GOT3 (cell line): ENCODE data around the gene EGFR.

Experiments
- DNase-seq: peaks from one replicate; lab custom pipeline; 2025; ENCODE audit warnings: mixed read lengths; lab: John Stamatoyannopoulos, UW

EGFR gene

GRCh38 chr7:55249332-55249731 is 230.5 kb downstream of the EGFR start:
- no peak for DNase-seq

DNA sequence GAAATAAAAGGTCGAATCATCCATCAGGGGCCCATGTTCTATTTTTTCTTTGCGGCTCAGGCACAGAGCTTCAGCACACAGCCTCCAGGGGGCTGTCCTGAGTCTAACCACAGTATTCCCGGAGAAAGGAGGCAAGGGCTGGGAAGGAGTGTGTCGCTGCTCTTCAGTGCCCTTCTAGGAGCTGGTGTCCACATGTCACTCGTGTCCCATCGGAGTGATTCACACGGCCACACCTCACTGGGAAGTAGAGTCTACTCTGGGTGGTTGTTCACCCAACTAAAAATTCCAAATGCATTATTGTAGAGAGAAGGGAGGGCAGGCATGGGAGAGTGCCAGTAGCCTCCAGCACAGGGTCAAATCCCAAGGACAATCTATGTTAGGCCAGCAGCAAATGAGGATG is 231.5 kb downstream of the EGFR start:
- DNase-seq = no peak

DNA sequence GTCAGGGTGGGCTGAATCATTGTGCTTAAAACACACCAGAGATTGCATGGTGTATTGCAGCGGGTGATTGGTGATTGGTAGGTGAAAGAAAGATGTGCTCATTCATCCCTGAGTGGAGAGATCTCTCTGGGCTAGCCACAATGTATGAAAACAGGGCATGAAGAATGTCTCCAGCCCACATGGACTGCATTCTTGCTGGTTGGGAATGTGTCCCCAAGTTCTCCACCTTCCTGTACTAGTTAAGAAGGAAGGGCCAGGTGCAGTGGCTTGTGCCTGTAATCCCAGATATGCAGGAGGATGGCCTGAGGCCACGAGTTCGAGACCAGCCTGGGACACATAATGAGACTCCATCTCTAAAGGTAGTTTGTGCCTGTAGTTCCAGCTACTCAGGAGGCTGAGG is 232.5 kb downstream of the EGFR start:
- no peak for DNase-seq

DNA sequence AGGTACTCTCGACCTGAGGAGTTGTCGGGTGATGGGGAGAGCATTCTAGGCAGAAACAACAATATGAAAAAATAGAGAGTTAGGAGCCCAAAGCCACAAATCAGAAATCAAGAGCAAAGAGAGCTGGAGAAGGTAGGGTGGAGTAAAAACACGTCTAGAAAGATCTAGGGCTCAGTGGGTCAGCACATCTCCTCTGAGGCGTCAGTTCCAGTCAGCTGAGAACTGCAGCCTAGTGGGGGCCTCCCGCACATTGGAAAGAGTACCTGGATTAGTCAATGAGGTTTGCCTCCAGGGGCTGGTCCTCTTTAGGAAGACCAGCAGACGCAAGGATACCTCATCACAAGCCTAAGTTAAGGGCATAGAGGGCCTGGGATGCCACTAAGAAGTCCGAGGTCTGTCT is 233.1 kb downstream of the EGFR start:
- no peak for DNase-seq

DNA sequence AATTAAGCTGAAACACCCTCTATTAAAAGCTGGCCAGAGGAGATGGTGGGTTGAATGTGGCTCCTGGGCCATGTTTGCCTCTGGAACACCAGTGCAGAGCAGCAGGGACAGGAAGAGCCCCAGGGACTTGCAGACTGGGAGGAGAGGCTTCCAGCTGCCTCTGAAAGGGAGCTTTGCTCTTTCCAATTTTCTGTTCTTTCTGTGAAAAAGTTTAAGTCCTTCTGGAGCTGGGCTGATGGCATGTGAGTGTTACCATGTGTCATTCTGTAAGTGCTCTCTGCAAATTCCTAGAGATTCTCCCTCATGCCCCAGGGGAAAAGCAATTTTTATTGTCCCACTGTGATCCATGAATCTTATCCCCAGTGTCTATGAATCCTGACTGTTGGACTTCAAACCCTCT is 233.6 kb downstream of the EGFR start:
- no peak for DNase-seq

DNA sequence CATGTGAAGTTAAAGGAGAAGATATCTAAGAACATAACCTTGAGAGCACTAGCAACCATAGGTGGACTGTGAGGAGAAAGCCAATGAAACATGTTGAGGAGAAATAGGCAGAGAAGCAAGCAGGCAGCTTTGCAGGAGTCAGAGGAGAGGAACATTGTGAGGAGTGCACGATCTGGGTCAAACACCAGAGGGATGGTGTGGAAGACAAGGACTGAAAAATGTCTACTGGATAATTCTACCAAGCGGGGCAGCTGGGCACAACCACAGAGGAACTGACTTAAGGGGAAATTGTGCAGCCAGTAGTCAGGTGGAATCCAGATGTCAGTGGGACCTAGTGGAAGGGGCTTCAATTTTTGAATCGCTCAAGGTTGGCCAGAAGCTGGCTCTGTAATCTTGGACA is 234.4 kb downstream of the EGFR start:
- no peak for DNase-seq

GRCh38 chr7:55254242-55254595 is 235.4 kb downstream of the EGFR start:
- no peak for DNase-seq

- peak; percentile 86 for DNase-seq
These were observed 236.0 kb downstream of the EGFR start for GRCh38 chr7:55254596-55255495.

DNA sequence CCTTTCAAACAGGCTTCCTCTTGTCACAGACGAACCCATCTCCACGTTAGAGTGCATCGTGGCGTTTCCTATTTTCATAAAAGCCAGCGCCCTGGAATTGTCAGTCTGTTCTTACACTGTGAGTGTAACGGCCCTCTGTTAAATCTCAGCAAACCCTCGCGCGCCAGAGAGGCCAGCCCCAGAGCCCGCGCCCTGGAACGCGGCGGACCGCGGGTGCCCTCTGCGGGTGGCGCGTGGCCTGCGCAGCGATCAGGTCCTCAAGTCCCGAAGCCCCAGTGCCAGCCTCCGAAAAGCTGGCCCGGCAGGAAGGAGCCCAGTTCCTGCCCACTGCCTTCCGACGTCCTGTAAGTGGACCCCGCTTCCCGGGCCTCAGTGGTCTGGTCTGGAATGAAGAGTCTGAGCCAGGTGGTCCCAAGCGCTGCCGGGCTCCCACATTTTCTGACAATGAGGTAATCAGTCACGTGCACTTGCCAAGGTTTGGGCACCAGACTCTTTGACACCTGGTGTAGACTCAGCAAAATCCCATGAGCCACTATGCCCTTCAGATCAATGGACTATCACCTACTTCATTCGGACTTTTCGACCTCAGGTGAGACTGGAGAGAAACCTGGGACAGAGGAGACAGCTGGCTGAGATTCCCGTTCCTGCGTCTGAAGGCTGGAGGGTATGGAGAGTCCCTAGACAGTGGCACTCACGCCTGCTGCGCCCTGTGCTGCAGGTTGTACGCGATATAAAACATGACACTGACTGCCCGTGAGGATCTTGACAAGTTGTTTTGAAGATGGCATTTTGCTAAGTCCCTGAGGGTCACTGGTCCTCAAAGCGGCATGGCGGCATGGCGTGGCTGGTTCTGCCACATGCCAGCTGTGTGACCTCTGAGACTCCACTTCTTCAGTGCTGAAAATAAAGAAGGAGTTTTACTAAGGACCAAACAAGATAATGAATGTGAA is 237.0 kb downstream of the EGFR start:
- DNase-seq = peak; percentile 65

GRCh38 chr7:55258631-55259030 is 239.8 kb downstream of the EGFR start:
- no peak for DNase-seq

DNA sequence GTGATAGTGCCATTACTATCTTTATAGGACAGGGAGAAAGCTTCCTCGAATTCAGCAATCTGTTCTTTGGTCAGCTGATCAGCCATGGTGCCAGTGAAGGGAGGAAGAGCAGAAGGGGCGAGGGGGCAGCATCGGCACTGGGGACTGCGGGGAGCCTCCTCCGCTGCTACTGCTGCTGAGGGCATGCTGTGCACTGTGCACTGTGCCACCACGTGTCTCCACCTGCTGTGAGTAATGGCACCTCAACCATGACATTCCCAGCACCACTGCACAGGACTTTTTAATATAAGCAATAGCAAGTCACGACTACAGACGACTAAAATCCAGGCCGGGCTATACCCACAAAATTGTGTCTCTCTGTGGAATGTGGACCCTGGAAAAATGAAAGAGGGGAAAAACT is 241.4 kb downstream of the EGFR start:
- no peak for DNase-seq

DNA sequence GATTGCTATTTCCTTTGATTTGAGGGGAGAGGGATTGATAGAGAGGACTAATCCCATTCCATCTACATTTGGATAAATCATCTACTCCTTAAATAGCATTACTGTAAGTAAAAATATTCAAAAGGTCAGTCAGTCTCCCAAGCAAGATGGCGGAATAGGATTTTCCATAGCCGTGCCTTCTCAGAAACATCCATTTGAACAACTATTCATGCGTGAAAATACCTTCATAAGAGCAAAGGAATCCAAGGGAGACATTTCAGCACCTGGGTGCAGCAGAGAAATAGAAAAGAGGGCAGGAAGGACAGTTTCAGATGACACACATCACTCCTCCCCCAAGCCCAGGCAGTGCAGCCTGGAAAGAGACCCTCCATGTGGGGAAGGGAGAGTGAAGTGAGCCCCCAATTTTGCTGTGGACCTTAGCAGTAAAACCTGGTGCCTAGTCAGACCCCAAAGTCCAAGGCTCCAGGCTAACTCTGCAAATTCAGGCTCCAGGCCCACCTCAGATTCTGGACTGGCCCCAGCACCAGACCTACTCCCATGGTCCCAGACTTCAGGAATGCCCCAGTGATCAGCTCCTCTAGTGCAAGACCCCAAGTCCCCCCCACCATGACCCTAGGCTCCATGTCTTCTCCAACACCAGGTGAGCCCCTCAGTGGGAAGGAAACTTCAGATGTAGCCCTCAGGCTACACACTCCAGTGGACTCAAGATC is 242.0 kb downstream of the EGFR start:
- DNase-seq = no peak
